ENCODE data around the gene NME9. TPM values are rescaled to one million over a fixed set of nuclear protein-coding genes. Genes with fewer than 3 reads are reported as not detected.

The NME9 gene
- total RNA-seq, 1 experiment from 2014 or later, result not detected

- Histone ChIP-seq H3K23ac (ENCODE audit: insufficient read length, low read depth, low read length) (no peak overlapping the region), H3K14ac (ENCODE audit: insufficient read depth, low read length) (no peak overlapping the region), H4K91ac (ENCODE audit: insufficient read length, low read depth, low read length) (no peak overlapping the region), H2BK15ac (ENCODE audit: low read depth, low read length) (no peak overlapping the region), H4K20me1 (ENCODE audit: control insufficient read depth, insufficient read depth, insufficient read length) (no peaks in the 10 kb centered on the region), H2AFZ (ENCODE audit: low read length) (no peak overlapping the region), H3K79me1 (ENCODE audit: insufficient read depth, low read depth, low read length, poor library complexity, severe bottlenecking) (no peaks in the 10 kb centered on the region), H3K27me3 (ENCODE audit: insufficient read depth, low read length) (no peaks in the 10 kb centered on the region), H3K27ac (ENCODE audit: insufficient read length, low read depth, low read length) (no peak overlapping the region), H3K23me2 (ENCODE audit: insufficient read length, low read depth, low read length, poor library complexity, severe bottlenecking) (no peaks in the 10 kb centered on the region), H3K9me3 (ENCODE audit: control insufficient read depth, low read depth, low read length) (no peaks in the 10 kb centered on the region), H2BK12ac (ENCODE audit: insufficient read length, low read depth, low read length) (no peak overlapping the region), H3K18ac (ENCODE audit: insufficient read length, low read depth, low read length) (no peak overlapping the region), H3K4me2 (ENCODE audit: insufficient read depth, insufficient read length, low read length) (no peak overlapping the region), H2BK5ac (ENCODE audit: insufficient read length, low read length) (no peak overlapping the region), H3K9ac (ENCODE audit: extremely low read depth, insufficient read length, low read length) (no peak overlapping the region), H4K8ac (replicated peaks; ENCODE audit: insufficient read length, low read depth, low read length) (no peak overlapping the region), H2BK20ac (ENCODE audit: low read depth, low read length, poor library complexity, severe bottlenecking) (no peak overlapping the region), H3K56ac (ENCODE audit: insufficient read length, low read depth, low read length) (no peak overlapping the region), H3K79me2 (ENCODE audit: insufficient read depth, low read length) (no peaks in the 10 kb centered on the region), H3T11ph (ENCODE audit: low read length) (no peak overlapping the region), H3K4me1 (ENCODE audit: insufficient read depth, low read length) (no peaks in the 10 kb centered on the region), H2BK120ac (ENCODE audit: low read depth, low read length, poor library complexity, severe bottlenecking) (no peak overlapping the region), H2AK5ac (ENCODE audit: insufficient read length, low read length) (no peak overlapping the region), H4K5ac (ENCODE audit: insufficient read length, low read depth, low read length) (no peak overlapping the region), H3K4ac (ENCODE audit: low read depth, low read length) (no peak overlapping the region)
- Mint-ChIP-seq H3K4me3 (no peak overlapping the region), H3K4me1 (no peaks in the 10 kb centered on the region), H3K36me3 (ENCODE audit: insufficient read depth in 1 of 3, low read depth in 3 of 3) (peaks cover 15 to 46% (median 34%) of the 10 kb centered on the region in 3 experiments; a peak in 6 of 7 replicates), H3K27me3 (ENCODE audit: low read depth) (no peaks in the 10 kb centered on the region), H3K27ac (peak overlapping the region in 1 of 3 experiments; percentile 37; a peak in 2 of 7 replicates), H3K9me3 (no peaks in the 10 kb centered on the region)
- DNase-seq, result no peak
- no peak for TF ChIP-seq CTCF (conservative IDR thresholded peaks at IDR 0.05)
- no CpG with 5 or more reads among the region's 2 CpGs for WGBS (ENCODE audit: extremely low coverage, insufficient read length, low lambda C conversion rate)
Measured at GRCh38 chr3:138271189-138271794, 58.4 kb downstream of the NME9 start.
